HEK293 (cell line): ENCODE data around the gene PLEKHA6.

ENCODE experiments used
- CTCF ChIA-PET: fragments of 350-600 bp; formaldehyde crosslinking; extraction: SDS; loops from one replicate; lab custom pipeline; 2021; ENCODE audit warnings: antibody characterized with exemption; lab: Yijun Ruan, JAX
- POLR2A ChIA-PET: fragments of 300-600 bp; formaldehyde crosslinking; extraction: SDS; loops from one replicate; lab custom pipeline; 2020; ENCODE audit warnings: antibody characterized with exemption, inconsistent platforms; lab: Yijun Ruan, JAX
- H3K27ac ChIP-seq: fragments of 200-500 bp; sonication (Bioruptor generic); 2 replicates; pipeline ENCODE4 v1.5.1; 2014; ENCODE audit warnings: low read depth, low read length, control low read depth, inconsistent platforms; ENCODE audit errors: extremely low read depth
- H3K36me3 ChIP-seq, 2 experiments: fragments of 200-500 bp in 1 of 2; sonication (Bioruptor generic) in 1 of 2; 1 replicate in 1 of 2; 2 replicates in 1 of 2; pipeline ENCODE4 v1.5.1; 2014 to 2017; ENCODE audit warnings: inconsistent platforms in 2 of 2, low read length in 2 of 2; ENCODE audit not compliant: control insufficient read depth in 2 of 2, insufficient read depth in 1 of 2
- H3K4me1 ChIP-seq: fragments of 200-500 bp; sonication (Bioruptor generic); 2 replicates; pipeline ENCODE4 v1.5.1; 2014; ENCODE audit warnings: mild to moderate bottlenecking, low read length, inconsistent platforms; ENCODE audit not compliant: control insufficient read depth, insufficient read depth
- H3K4me3 ChIP-seq: 2 replicates; pipeline ENCODE4 v1.5.1; 2011; ENCODE audit warnings: low read depth, mild to moderate bottlenecking, control low read depth, low read length, moderate library complexity
- H3K9me3 ChIP-seq: fragments of 200-500 bp; sonication (Bioruptor generic); 2 replicates; pipeline ENCODE4 v1.5.1; 2014; ENCODE audit warnings: low read depth, low read length, inconsistent platforms; ENCODE audit not compliant: control insufficient read depth, insufficient read depth
- GLI2 ChIP-seq: fragments of 450-650 bp; formaldehyde crosslinking; IDR thresholded peaks from 2 replicates; pipeline ENCODE4; 2017; ENCODE audit warnings: missing biosample characterization, missing genetic modification characterization, low read depth, borderline replicate concordance
- KLF8 ChIP-seq: fragments of 450-650 bp; formaldehyde crosslinking; IDR thresholded peaks from 2 replicates; pipeline ENCODE4 v1.5.1; 2016; ENCODE audit warnings: missing biosample characterization, missing genetic modification characterization
- PRDM6 ChIP-seq: fragments of 450-650 bp; formaldehyde crosslinking; IDR thresholded peaks from 2 replicates; pipeline ENCODE4 v1.5.1; 2017; ENCODE audit warnings: missing biosample characterization, missing genetic modification characterization
- SETDB1 ChIP-seq: IDR thresholded peaks from one replicate; pipeline ENCODE4 v1.6.1; 2017; ENCODE audit warnings: mild to moderate bottlenecking, low read length, moderate library complexity, mixed read lengths; ENCODE audit not compliant: insufficient read length
- ZBTB49 ChIP-seq: fragments of 450-650 bp; formaldehyde crosslinking; IDR thresholded peaks from 2 replicates; pipeline ENCODE4 v1.5.1; 2016; ENCODE audit warnings: missing biosample characterization, missing genetic modification characterization, low read depth
- ZBTB6 ChIP-seq: fragments of 450-650 bp; formaldehyde crosslinking; IDR thresholded peaks from 2 replicates; pipeline ENCODE4 v1.5.1; 2017; ENCODE audit warnings: missing biosample characterization, missing genetic modification characterization
- ZFP3 ChIP-seq: fragments of 450-650 bp; formaldehyde crosslinking; IDR thresholded peaks from 2 replicates; pipeline ENCODE4 v1.5.1; 2016; ENCODE audit warnings: low read depth, missing biosample characterization, missing genetic modification characterization
- ZFP37 ChIP-seq: fragments of 450-650 bp; formaldehyde crosslinking; IDR thresholded peaks from 2 replicates; pipeline ENCODE4 v1.5.1; 2016; ENCODE audit warnings: missing biosample characterization, missing genetic modification characterization
- ZNF280C ChIP-seq: fragments of 450-650 bp; formaldehyde crosslinking; IDR thresholded peaks from 2 replicates; pipeline ENCODE4 v1.5.1; 2016; ENCODE audit warnings: missing biosample characterization, missing genetic modification characterization
- ZNF280D ChIP-seq: fragments of 450-650 bp; formaldehyde crosslinking; IDR thresholded peaks from 2 replicates; pipeline ENCODE4 v1.5.1; 2016; ENCODE audit warnings: missing biosample characterization, missing genetic modification characterization
- ZNF292 ChIP-seq: fragments of 450-650 bp; formaldehyde crosslinking; IDR thresholded peaks from 2 replicates; pipeline ENCODE4 v1.5.1; 2016; ENCODE audit warnings: low read depth, missing biosample characterization, missing genetic modification characterization, borderline replicate concordance
- ZNF335 ChIP-seq: fragments of 450-650 bp; formaldehyde crosslinking; conservative IDR thresholded peaks from 2 replicates; pipeline ENCODE4 v1.5.1; 2016; ENCODE audit warnings: missing biosample characterization, missing genetic modification characterization
- ZNF555 ChIP-seq: fragments of 450-650 bp; formaldehyde crosslinking; conservative IDR thresholded peaks from 2 replicates; pipeline ENCODE4 v1.5.1; 2017; ENCODE audit warnings: missing biosample characterization, mild to moderate bottlenecking, missing genetic modification characterization, inconsistent platforms
- ZNF610 ChIP-seq: fragments of 450-650 bp; formaldehyde crosslinking; IDR thresholded peaks from 2 replicates; pipeline ENCODE4 v1.5.1; 2016; ENCODE audit warnings: missing biosample characterization, missing genetic modification characterization, borderline replicate concordance
- ZNF629 ChIP-seq: fragments of 450-650 bp; formaldehyde crosslinking; IDR thresholded peaks from 2 replicates; pipeline ENCODE4 v1.5.1; 2017; ENCODE audit warnings: missing biosample characterization, missing genetic modification characterization
- ZNF747 ChIP-seq: fragments of 450-650 bp; formaldehyde crosslinking; IDR thresholded peaks from 2 replicates; pipeline ENCODE4 v1.5.1; 2016; ENCODE audit warnings: missing biosample characterization, missing genetic modification characterization
- TF ChIP-seq, protein P1 (sequence below): fragments of 450-650 bp; formaldehyde crosslinking; IDR thresholded peaks from 2 replicates; pipeline ENCODE4 v1.5.1; 2016; ENCODE audit warnings: missing biosample characterization, missing genetic modification characterization

PLEKHA6 gene

GRCh38 chr1:204217648-204218000 is 142.1 kb downstream of the PLEKHA6 start (continued):
- TF ChIP-seq ZBTB49 (tag by site-specific recombination) (no peak), ZNF335 (tag by site-specific recombination) (no peak), ZNF280C (no peak), ZFP3 (tag by site-specific recombination) (no peak), KLF8 (tag by site-specific recombination) (no peak), ZNF280D (tag by site-specific recombination) (no peak)
- TF ChIP-seq, protein P1, sequence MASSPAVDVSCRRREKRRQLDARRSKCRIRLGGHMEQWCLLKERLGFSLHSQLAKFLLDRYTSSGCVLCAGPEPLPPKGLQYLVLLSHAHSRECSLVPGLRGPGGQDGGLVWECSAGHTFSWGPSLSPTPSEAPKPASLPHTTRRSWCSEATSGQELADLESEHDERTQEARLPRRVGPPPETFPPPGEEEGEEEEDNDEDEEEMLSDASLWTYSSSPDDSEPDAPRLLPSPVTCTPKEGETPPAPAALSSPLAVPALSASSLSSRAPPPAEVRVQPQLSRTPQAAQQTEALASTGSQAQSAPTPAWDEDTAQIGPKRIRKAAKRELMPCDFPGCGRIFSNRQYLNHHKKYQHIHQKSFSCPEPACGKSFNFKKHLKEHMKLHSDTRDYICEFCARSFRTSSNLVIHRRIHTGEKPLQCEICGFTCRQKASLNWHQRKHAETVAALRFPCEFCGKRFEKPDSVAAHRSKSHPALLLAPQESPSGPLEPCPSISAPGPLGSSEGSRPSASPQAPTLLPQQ (tag by site-specific recombination): no peak

GRCh38 chr1:204216880-204217647 is 142.7 kb downstream of the PLEKHA6 start:
- H3K27ac ChIP-seq: no peak overlapping the region
- H3K9me3 ChIP-seq: no peaks in the 10 kb centered on the region
- H3K4me3 ChIP-seq: no peak overlapping the region
- no peaks in the 10 kb centered on the region for H3K36me3 ChIP-seq
- ChIA-PET POLR2A (no interaction called here), CTCF (interaction anchor here (0.6 to 4.5 kb wide), 6 partner anchors 10 to 285 kb away, joined by 3 to 49 read pairs (median 14); partner anchors contain the start of gene PLEKHA6)
- no peaks in the 10 kb centered on the region for H3K4me1 ChIP-seq
- no peak for TF ChIP-seq ZNF292 (tag by site-specific recombination)
- no peak for TF ChIP-seq ZNF747
- TF ChIP-seq PRDM6 (tag by site-specific recombination): no peak
- TF ChIP-seq ZBTB6 (tag by site-specific recombination): no peak
- no peak for TF ChIP-seq SETDB1
- TF ChIP-seq ZFP37 (tag by site-specific recombination): no peak
- TF ChIP-seq ZNF629 (tag by site-specific recombination): no peak
- no peak for TF ChIP-seq GLI2
- TF ChIP-seq ZNF610: no peak
- no peak for TF ChIP-seq ZNF555 (tag by site-specific recombination)
